Measurements from ENCODE around the gene MON2. TPM values are rescaled to one million over a fixed set of nuclear protein-coding genes. Genes with fewer than 3 reads are reported as not detected.
"Not testable (repeated sequence)": the region's sequence is repeated elsewhere in the genome, so short reads cannot be mapped to it uniquely, and the experiment has no call there.

Gene MON2
- total and polyA plus RNA-seq, 4 experiments from 2014 or later, result 13.5 to 88.5 (median 51.1) TPM

DNA sequence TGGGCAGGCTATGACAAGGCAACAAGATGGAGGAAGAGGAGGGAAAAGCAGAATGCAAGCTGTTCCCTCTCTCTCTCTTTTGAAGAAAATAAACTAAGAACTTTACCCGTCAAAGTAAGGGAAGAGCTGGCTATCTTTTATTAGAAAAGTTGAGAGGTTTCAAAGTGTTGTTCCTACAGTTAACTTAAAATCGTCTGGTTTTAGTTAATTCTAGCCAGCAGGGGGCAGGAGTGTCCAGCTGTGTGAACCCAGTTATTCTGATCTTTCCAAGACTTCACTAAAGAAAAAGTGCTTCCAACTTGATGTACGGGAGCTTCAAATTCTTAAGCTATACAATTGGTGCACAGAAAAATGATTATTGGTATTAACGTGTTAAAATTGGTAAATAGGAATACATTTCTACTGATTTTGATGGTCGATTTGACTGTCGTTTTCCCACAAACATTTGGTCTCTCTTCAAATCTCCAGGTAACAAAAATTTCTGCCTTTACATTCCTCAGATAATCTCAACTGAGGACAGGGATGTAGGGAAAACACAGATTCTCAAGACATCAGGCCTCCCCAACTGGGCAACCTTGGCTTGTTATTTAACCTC is 28.4 kb upstream of the MON2 start:
- Histone ChIP-seq H3K9me3 (ENCODE audit: control insufficient read depth in 1 of 2, low read length in 2 of 2) (no peaks in the 10 kb centered on the region), H3K36me3 (ENCODE audit: insufficient read depth, low read length) (no peaks in the 10 kb centered on the region), H3K27ac (ENCODE audit: low read depth, low read length) (no peak overlapping the region), H3K4me3 (ENCODE audit: low read length in 2 of 2) (no peak overlapping the region), H3K4me1 (ENCODE audit: insufficient read depth, low read length) (peaks cover 21% of the 10 kb centered on the region), H3K27me3 (ENCODE audit: insufficient read depth, low read length) (peaks cover 7% of the 10 kb centered on the region)
- DNase-seq, result peak; percentile 40 to 47 (median 41)
- POLR2A ChIA-PET (ENCODE audit: partially characterized antibody), result interaction anchor here (0.9 kb wide), 1 partner anchor 361 kb away, joined by 3 read pairs; no protein-coding TSS in a partner anchor
- H3K36me3 Mint-ChIP-seq, result peaks cover 1 to 4% of the 10 kb centered on the region in 2 donors
- peaks cover 7 to 25% (median 13%) of the 10 kb centered on the region in 8 donors for H3K9me3 Mint-ChIP-seq
- CTCF ChIA-PET (ENCODE audit: partially characterized antibody), result interaction anchor here (0.8 to 6.6 kb wide), 39 partner anchors 10 to 378 kb away, joined by 3 to 162 read pairs (median 4); partner anchors contain the start of gene MON2
- intact Hi-C loops (cut with micrococcal nuclease), result loop anchor here (1.0 to 5.0 kb wide), 5 partner anchors 89 to 375 kb away; no protein-coding TSS in a partner anchor
- H3K4me1 Mint-ChIP-seq, result peaks cover 8 to 21% (median 16%) of the 10 kb centered on the region in 4 donors
- H3K4me3 Mint-ChIP-seq, result no peak overlapping the region
- H3K27me3 Mint-ChIP-seq, result peaks cover 2 to 3% of the 10 kb centered on the region in 2 donors
- H3K27ac Mint-ChIP-seq, result no peak overlapping the region

DNA sequence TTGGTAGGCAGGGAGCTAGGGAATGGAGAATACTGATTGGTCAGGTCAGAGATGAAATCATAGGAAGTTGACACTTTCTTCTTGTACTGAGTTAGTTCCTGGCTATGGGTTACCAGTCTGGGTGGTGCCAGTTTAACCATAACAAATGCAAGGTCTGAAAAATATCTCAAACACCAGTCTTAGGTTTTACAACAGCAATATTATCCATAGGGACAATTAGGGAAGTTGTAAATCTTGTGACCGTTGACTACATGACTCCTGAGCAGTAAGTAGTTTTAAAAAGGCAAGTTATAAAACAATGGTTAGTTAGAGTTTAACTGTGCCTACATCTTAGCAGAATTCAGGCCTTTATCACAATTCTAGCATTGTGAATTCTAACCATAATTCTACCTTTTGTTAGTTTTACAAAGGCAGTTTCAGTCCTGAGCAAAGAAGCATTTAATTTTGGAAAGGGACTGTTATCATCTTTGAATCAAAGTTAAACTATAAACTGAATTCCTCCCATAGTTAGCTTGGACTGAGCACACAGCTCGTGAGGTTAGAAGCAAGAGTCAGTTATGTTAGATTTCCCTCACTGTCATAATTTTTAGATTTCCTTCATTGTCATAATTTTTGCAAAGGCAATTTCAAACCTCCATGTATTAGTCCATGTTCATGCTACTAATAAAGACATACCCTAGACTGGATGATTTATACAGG is 19.7 kb upstream of the MON2 start:
- Histone ChIP-seq H3K27me3 (ENCODE audit: insufficient read depth, low read length) (no peaks in the 10 kb centered on the region), H3K4me3 (ENCODE audit: low read length in 2 of 2) (no peak overlapping the region), H3K9me3 (ENCODE audit: control insufficient read depth in 1 of 2, low read length in 2 of 2) (peaks cover 0 to 9% of the 10 kb centered on the region in 2 donors), H3K4me1 (ENCODE audit: insufficient read depth, low read length) (no peaks in the 10 kb centered on the region), H3K36me3 (ENCODE audit: insufficient read depth, low read length) (no peaks in the 10 kb centered on the region), H3K27ac (ENCODE audit: low read depth, low read length) (no peak overlapping the region)
- intact Hi-C loops (cut with micrococcal nuclease), result no loop called here
- POLR2A ChIA-PET (ENCODE audit: partially characterized antibody), result interaction anchor here (0.9 kb wide), 1 partner anchor 187 kb away, joined by 3 read pairs; the partner anchor contains the start of gene USP15
- H3K27me3 Mint-ChIP-seq, result peaks cover 2 to 6% of the 10 kb centered on the region in 2 donors
- H3K9me3 Mint-ChIP-seq, result peaks cover 6 to 44% (median 33%) of the 10 kb centered on the region in 8 donors
- no peak overlapping the region for H3K27ac Mint-ChIP-seq
- CTCF ChIA-PET (ENCODE audit: partially characterized antibody), result interaction anchor here (0.7 to 3.4 kb wide), 3 partner anchors 10 to 349 kb away, joined by 3 to 18 read pairs (median 3); no protein-coding TSS in a partner anchor
- H3K4me3 Mint-ChIP-seq, result no peak overlapping the region
- DNase-seq, result no peak
- H3K36me3 Mint-ChIP-seq, result peaks cover 0 to 2% of the 10 kb centered on the region in 2 donors
- H3K4me1 Mint-ChIP-seq, result no peaks in the 10 kb centered on the region

DNA sequence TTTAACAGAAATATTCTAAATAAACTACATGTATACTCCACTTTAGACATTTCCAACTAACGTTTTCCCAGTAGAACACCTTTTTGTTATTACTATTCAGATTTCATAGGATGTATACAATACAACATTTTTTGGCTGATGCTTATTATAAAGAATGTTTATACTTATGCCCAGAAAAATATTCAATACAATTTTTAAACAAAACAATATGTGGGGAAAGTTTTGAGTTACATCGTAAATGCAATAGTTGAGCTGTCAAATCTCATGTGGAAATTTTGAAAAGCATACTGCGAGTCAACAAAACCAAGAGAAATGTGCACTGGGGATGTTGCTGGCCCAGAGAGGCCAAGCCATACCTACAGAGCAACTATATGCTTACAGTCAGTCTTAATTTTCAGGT is 18.2 kb upstream of the MON2 start:
- no peaks in the 10 kb centered on the region for H3K36me3 ChIP-seq (ENCODE audit: insufficient read depth, low read length)
- DNase-seq, result no peak
- H3K27ac ChIP-seq (ENCODE audit: low read depth, low read length), result no peak overlapping the region
- H3K9me3 Mint-ChIP-seq, result peaks cover 0 to 30% (median 22%) of the 10 kb centered on the region in 8 donors
- no peak overlapping the region for H3K4me3 ChIP-seq (ENCODE audit: low read length in 2 of 2)
- ChIA-PET CTCF (ENCODE audit: partially characterized antibody) (interaction anchor here (3.4 kb wide), 1 partner anchor 12 kb away, joined by 18 read pairs; no protein-coding TSS in a partner anchor), POLR2A (ENCODE audit: partially characterized antibody) (no interaction called here)
- H3K27me3 ChIP-seq (ENCODE audit: insufficient read depth, low read length), result no peaks in the 10 kb centered on the region
- intact Hi-C loops (cut with micrococcal nuclease), result no loop called here
- no peaks in the 10 kb centered on the region for H3K4me1 Mint-ChIP-seq
- peaks cover 2 to 10% of the 10 kb centered on the region in 2 donors for H3K27me3 Mint-ChIP-seq
- no peaks in the 10 kb centered on the region for H3K4me1 ChIP-seq (ENCODE audit: insufficient read depth, low read length)
- H3K27ac Mint-ChIP-seq, result no peak overlapping the region
- H3K4me3 Mint-ChIP-seq, result no peak overlapping the region
- H3K9me3 ChIP-seq (ENCODE audit: control insufficient read depth in 1 of 2, low read length in 2 of 2), result peaks cover 0 to 9% of the 10 kb centered on the region in 2 donors
- peaks cover 0 to 2% of the 10 kb centered on the region in 2 donors for H3K36me3 Mint-ChIP-seq

DNA sequence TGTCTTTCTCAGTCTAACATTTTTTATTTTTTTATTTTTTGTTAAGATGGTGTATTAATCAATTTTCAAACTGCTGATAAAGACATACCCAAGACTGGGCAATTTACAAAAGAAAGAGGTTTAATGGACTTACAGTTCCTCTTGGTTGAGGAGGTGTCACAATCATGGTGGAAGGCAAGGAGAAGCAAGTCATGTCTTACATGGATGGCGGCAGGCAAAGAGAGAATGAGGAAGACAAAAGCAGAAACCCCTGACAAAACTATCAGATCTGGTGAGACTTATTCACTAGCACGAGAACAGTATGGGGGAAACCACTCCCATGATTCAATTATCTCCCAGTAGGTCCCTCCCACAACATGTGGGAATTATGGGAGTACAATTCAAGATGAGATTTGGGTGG is 11.2 kb upstream of the MON2 start:
- H3K9me3 ChIP-seq (ENCODE audit: control insufficient read depth in 1 of 2, low read length in 2 of 2); H3K27me3 ChIP-seq (ENCODE audit: insufficient read depth, low read length); DNase-seq; intact Hi-C loops (cut with micrococcal nuclease); H3K9me3 Mint-ChIP-seq; H3K4me1 ChIP-seq (ENCODE audit: insufficient read depth, low read length); H3K36me3 Mint-ChIP-seq; H3K27ac Mint-ChIP-seq; H3K27me3 Mint-ChIP-seq; H3K27ac ChIP-seq (ENCODE audit: low read depth, low read length); H3K4me3 Mint-ChIP-seq; H3K4me3 ChIP-seq (ENCODE audit: low read length in 2 of 2); POLR2A ChIA-PET (ENCODE audit: partially characterized antibody); H3K4me1 Mint-ChIP-seq; H3K36me3 ChIP-seq (ENCODE audit: insufficient read depth, low read length): not testable (repeated sequence)
- CTCF ChIA-PET (ENCODE audit: partially characterized antibody), result interaction anchor here (4.4 kb wide), 1 partner anchor 18 kb away, joined by 25 read pairs; no protein-coding TSS in a partner anchor

DNA sequence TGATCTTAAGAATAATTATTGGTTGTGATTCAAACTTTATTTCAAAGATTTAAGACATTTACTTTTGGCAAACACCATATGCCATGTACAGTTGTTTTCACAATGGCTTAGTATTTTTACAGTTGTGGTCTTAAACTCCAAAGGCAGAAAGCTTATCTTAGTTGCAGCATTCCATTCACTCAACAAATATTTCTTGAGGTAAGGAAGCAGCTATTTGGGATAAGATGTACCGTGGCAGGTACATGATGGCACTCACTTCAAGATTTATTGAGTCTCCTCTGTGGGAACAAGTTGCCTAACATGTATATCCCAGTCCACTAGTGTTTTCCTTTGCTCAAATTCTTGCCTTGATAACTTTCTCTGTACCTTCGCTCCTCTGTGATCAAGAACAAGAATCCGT is 8.0 kb upstream of the MON2 start:
- H3K27ac Mint-ChIP-seq, result no peak overlapping the region
- no peaks in the 10 kb centered on the region for H3K27me3 ChIP-seq (ENCODE audit: insufficient read depth, low read length)
- H3K4me1 Mint-ChIP-seq, result no peaks in the 10 kb centered on the region
- CTCF ChIA-PET (ENCODE audit: partially characterized antibody), result interaction anchor here (1.5 to 4.4 kb wide), 2 partner anchors 9 to 21 kb away, joined by 4 to 25 read pairs; partner anchors contain the start of gene MON2
- peaks cover 0 to 5% of the 10 kb centered on the region in 2 donors for H3K36me3 Mint-ChIP-seq
- H3K27me3 Mint-ChIP-seq, result peaks cover 3 to 6% of the 10 kb centered on the region in 2 donors
- DNase-seq, result no peak
- H3K4me1 ChIP-seq (ENCODE audit: insufficient read depth, low read length), result no peaks in the 10 kb centered on the region
- H3K9me3 Mint-ChIP-seq, result peaks cover 2 to 15% (median 10%) of the 10 kb centered on the region in 8 donors
- no peak overlapping the region for H3K27ac ChIP-seq (ENCODE audit: low read depth, low read length)
- no peaks in the 10 kb centered on the region for H3K36me3 ChIP-seq (ENCODE audit: insufficient read depth, low read length)
- H3K9me3 ChIP-seq (ENCODE audit: control insufficient read depth in 1 of 2, low read length in 2 of 2), result no peaks in the 10 kb centered on the region
- intact Hi-C loops (cut with micrococcal nuclease), result no loop called here
- no peak overlapping the region for H3K4me3 Mint-ChIP-seq
- no peak overlapping the region for H3K4me3 ChIP-seq (ENCODE audit: low read length in 2 of 2)
- POLR2A ChIA-PET (ENCODE audit: partially characterized antibody), result interaction anchor here (0.7 kb wide), 1 partner anchor 150 kb away, joined by 5 read pairs; no protein-coding TSS in a partner anchor

DNA sequence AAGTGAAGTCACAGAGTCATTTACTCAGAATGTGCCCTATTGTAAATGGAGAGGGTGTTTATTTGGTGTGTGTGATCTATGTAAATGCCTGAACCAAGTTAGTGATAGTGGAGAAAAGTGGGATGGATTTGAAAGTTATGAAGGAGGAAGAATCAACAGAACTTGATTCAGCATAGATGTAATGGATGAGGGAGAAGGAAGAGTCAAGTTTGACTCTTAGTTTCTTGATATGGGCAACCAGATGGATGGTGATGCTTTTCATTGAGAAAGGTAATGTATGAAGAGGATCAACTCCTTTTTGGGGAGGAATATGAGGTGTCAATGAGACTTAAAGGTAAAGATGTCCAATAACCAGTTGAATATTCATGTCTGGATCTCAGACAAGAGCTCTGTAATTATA is 6.7 kb upstream of the MON2 start:
- DNase-seq, result no peak
- ChIA-PET POLR2A (ENCODE audit: partially characterized antibody) (no interaction called here), CTCF (ENCODE audit: partially characterized antibody) (interaction anchor here (1.2 to 1.3 kb wide), 2 partner anchors 9 to 22 kb away, joined by 3 to 7 read pairs; no protein-coding TSS in a partner anchor)
- Histone ChIP-seq H3K4me3 (ENCODE audit: low read length in 2 of 2) (no peak overlapping the region), H3K4me1 (ENCODE audit: insufficient read depth, low read length) (no peaks in the 10 kb centered on the region), H3K27ac (ENCODE audit: low read depth, low read length) (no peak overlapping the region), H3K36me3 (ENCODE audit: insufficient read depth, low read length) (no peaks in the 10 kb centered on the region), H3K9me3 (ENCODE audit: control insufficient read depth in 1 of 2, low read length in 2 of 2) (no peaks in the 10 kb centered on the region), H3K27me3 (ENCODE audit: insufficient read depth, low read length) (no peaks in the 10 kb centered on the region)
- Mint-ChIP-seq H3K27me3 (peaks cover 3 to 6% of the 10 kb centered on the region in 2 donors), H3K27ac (no peak overlapping the region), H3K4me1 (no peaks in the 10 kb centered on the region), H3K4me3 (no peak overlapping the region), H3K9me3 (peaks cover 2 to 18% (median 12%) of the 10 kb centered on the region in 8 donors), H3K36me3 (peaks cover 0 to 8% of the 10 kb centered on the region in 2 donors)
- intact Hi-C loops (cut with micrococcal nuclease), result no loop called here

Measured in CD4-positive, alpha-beta memory T cell (primary cell).